HEK293T (cell line): ENCODE results near the gene FBXL20.
A peak's percentile ranks its signal among the peaks of the same experiment; 100 is the strongest.

Experiments used
- CTCF ChIA-PET: fragments of 350-600 bp; formaldehyde crosslinking; extraction: SDS; loops from one replicate; lab custom pipeline; 2021; ENCODE audit warnings: antibody characterized with exemption, inconsistent platforms; lab: Yijun Ruan, JAX
- POLR2A ChIA-PET: fragments of 350-600 bp; formaldehyde crosslinking; extraction: SDS; loops from one replicate; lab custom pipeline; 2020; ENCODE audit warnings: antibody characterized with exemption, inconsistent platforms; lab: Yijun Ruan, JAX
- DNase-seq: peaks from one replicate; pipeline ENCODE4 v3.0.0; 2012; ENCODE audit warnings: mixed read lengths; ENCODE audit errors: extremely low spot score
- ARNT ChIP-seq: fragments of 450-650 bp; IDR thresholded peaks from 2 replicates; pipeline ENCODE4 v1.6.1; 2017; ENCODE audit warnings: mild to moderate bottlenecking
- BHLHE40 ChIP-seq: fragments of 450-650 bp; IDR thresholded peaks from 2 replicates; pipeline ENCODE4 v1.6.1; 2016; ENCODE audit warnings: mild to moderate bottlenecking, moderate library complexity, borderline replicate concordance
- CTBP1 ChIP-seq: fragments of 450-650 bp; IDR thresholded peaks from 2 replicates; pipeline ENCODE4 v1.6.1; 2016; ENCODE audit warnings: borderline replicate concordance
- ELF4 ChIP-seq: fragments of 450-650 bp; IDR thresholded peaks from 2 replicates; pipeline ENCODE4 v1.6.1; 2017; ENCODE audit warnings: antibody characterized with exemption
- FOXA1 ChIP-seq: fragments of 450-650 bp; IDR thresholded peaks from 2 replicates; pipeline ENCODE4 v1.6.1; 2016; ENCODE audit warnings: mild to moderate bottlenecking
- FOXK2 ChIP-seq: fragments of 450-650 bp; IDR thresholded peaks from 2 replicates; pipeline ENCODE4 v1.6.1; 2016; ENCODE audit warnings: mild to moderate bottlenecking
- FOXM1 ChIP-seq: fragments of 450-650 bp; IDR thresholded peaks from 2 replicates; pipeline ENCODE4 v1.6.1; 2017; ENCODE audit warnings: mild to moderate bottlenecking, borderline replicate concordance
- HDGF ChIP-seq: fragments of 450-650 bp; IDR thresholded peaks from 2 replicates; pipeline ENCODE4 v1.6.1; 2017; ENCODE audit warnings: antibody characterized with exemption, borderline replicate concordance
- L3MBTL2 ChIP-seq: fragments of 450-650 bp; conservative IDR thresholded peaks from 2 replicates; pipeline ENCODE4 v1.6.1; 2016; ENCODE audit warnings: mild to moderate bottlenecking
- LEF1 ChIP-seq: fragments of 450-650 bp; IDR thresholded peaks from 2 replicates; pipeline ENCODE4 v1.6.1; 2017; ENCODE audit warnings: mild to moderate bottlenecking, borderline replicate concordance
- NFRKB ChIP-seq: fragments of 450-650 bp; IDR thresholded peaks from 2 replicates; pipeline ENCODE4 v1.6.1; 2016; ENCODE audit warnings: mild to moderate bottlenecking, moderate library complexity
- SP1 ChIP-seq: fragments of 450-650 bp; IDR thresholded peaks from 2 replicates; pipeline ENCODE4 v1.6.1; 2017
- SUZ12 ChIP-seq: fragments of 450-650 bp; IDR thresholded peaks from 2 replicates; pipeline ENCODE4 v1.6.1; 2016; ENCODE audit warnings: mild to moderate bottlenecking
- TARDBP ChIP-seq: fragments of 450-650 bp; IDR thresholded peaks from 2 replicates; pipeline ENCODE4 v1.6.1; 2016
- ZNF384 ChIP-seq: fragments of 450-650 bp; IDR thresholded peaks from 2 replicates; pipeline ENCODE4 v1.6.1; 2016
- TF ChIP-seq, protein P1 (sequence below): fragments of 450-650 bp; IDR thresholded peaks from 2 replicates; pipeline ENCODE4 v1.6.1; 2016

The FBXL20 gene

DNA sequence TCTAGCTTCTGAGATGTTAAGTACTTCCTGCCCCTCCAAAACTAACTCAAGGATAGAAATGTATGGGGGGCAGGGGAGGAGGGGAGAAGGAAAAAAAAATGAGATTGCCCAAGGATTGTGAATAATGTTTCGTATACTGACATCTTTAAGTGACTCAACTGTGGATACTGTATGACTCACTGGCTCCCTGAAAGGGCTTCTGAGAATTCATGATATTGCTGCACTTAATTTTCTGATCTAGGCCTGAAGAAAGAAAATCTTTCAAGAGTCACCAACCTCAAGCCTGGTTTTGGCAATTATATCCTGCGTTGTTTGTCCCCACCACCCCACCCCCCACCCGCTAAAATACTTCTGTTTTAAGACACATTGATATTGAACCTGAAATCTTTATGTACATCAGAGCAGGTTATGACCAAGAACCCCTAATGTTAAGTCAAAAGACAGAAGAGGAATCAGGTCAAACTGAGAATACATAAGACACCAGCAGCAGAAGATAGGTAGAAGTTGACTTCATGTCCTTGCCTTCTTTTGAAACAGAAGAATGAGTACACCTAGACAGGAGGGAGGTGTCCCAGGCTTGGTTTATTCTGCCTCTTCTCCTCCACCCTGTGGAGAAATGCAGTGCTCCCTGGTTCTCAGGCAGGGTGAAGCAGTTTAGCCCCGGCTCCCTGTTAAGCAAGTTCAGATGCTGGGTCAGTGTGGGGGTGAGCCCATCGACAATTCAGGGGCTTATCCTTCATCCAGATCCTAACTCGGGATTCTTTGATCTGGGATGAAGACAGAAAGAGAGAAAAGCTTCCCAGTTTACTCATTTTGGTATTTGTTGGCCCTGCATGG, 3.3 kb upstream of the FBXL20 start:
- no peak for DNase-seq
- ChIA-PET POLR2A (interaction anchor here (2.8 kb wide), 1 partner anchor 57 kb away, joined by 8 read pairs; the partner anchor contains the start of gene CDK12), CTCF (no interaction called here)
- no peak for TF ChIP-seq LEF1
- no peak for TF ChIP-seq FOXK2
- TF ChIP-seq HDGF: no peak
- no peak for TF ChIP-seq L3MBTL2
- TF ChIP-seq BHLHE40: no peak
- TF ChIP-seq CTBP1: no peak
- no peak for TF ChIP-seq TARDBP
- TF ChIP-seq SP1: no peak
- no peak for TF ChIP-seq FOXM1
- TF ChIP-seq, protein P1, sequence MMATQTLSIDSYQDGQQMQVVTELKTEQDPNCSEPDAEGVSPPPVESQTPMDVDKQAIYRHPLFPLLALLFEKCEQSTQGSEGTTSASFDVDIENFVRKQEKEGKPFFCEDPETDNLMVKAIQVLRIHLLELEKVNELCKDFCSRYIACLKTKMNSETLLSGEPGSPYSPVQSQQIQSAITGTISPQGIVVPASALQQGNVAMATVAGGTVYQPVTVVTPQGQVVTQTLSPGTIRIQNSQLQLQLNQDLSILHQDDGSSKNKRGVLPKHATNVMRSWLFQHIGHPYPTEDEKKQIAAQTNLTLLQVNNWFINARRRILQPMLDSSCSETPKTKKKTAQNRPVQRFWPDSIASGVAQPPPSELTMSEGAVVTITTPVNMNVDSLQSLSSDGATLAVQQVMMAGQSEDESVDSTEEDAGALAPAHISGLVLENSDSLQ: no peak
- no peak for TF ChIP-seq ARNT
- no peak for TF ChIP-seq SUZ12
- TF ChIP-seq NFRKB: no peak
- TF ChIP-seq ELF4: no peak
- no peak for TF ChIP-seq ZNF384
- no peak for TF ChIP-seq FOXA1

DNA sequence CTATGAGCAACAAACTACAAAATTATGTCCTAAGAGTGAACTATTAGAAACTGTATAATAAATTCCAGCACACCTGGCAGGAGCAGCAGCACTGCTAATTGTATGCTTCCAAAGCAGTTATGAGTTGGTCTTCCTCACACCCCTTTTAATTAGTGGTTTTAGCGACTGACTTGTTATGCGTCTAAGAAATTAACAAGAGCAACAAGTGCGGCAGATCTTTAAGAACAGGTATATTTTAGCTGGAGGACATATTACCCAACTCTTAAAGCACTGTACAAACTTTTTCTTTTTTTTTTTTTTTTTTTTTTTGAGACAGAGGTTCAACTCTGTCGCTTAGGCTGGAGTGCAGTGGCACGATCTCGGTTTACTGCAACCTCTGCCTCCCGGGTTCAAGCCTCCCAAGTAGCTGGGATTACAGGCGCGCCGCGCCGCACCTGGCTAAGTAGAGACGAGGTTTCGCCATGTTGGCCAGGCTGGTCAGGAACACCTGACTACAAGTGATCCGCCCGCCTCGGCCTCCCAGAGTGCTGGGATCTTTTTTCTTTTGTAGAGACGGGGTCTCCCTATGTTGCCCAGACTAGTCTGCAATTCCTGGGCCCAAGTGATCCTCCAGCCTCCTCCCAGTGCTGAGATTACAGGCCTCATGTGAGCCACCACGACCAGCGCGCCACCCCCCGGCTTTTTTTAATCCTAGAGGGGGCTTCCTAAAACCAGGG, 1.6 kb upstream of the FBXL20 start:
- CTCF ChIA-PET: interaction anchor here (0.5 to 2.4 kb wide), 2 partner anchors 219 to 465 kb away, joined by 3 to 6 read pairs; no protein-coding TSS in a partner anchor
- POLR2A ChIA-PET: interaction anchor here (1.5 to 2.8 kb wide), 3 partner anchors 48 to 119 kb away, joined by 4 to 10 read pairs (median 8); partner anchors contain the start of genes CDK12 and MED1
- DNase-seq: no peak
- TF ChIP-seq FOXK2 (no peak), L3MBTL2 (peak; percentile 18; the same call in 1 of the 2 replicates)

DNA sequence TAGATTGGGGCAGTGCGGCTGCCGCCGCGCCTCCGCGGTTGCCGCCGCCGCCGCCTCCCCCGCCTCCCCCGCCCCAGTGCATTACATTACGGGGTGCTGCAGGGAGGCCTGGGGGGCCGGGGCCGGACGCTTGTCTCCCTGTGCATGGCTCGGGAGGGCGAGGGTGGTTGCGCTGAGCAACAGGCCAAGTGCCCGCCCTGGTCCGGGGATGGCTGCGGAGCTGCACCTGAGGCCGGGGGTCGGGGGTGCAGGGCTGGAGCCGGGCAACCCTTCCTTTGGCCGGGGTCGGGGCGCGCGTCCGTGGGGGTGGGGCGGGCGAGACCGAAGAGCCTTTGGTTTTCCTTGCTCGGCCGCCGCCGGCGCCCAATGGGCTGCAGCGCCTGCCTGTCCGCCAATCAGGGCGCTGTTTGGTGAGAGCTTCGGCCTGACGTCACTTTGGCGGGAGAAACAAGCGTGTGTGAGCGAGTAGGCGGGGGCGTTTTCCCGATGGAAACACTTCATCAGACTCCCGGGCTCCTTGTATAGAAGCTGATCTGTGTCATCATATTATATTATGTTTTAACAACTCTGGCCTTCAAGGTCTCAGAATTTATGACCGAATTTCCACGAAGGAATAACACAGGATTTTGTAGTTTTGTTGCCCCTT, 941 bp upstream of the FBXL20 start:
- peak; percentile 88 for DNase-seq
- TF ChIP-seq HDGF: no peak
- no peak for TF ChIP-seq BHLHE40
- no peak for TF ChIP-seq SUZ12
- TF ChIP-seq L3MBTL2: peak; percentile 92
- no peak for TF ChIP-seq TARDBP
- CTCF ChIA-PET: interaction anchor here (0.5 to 2.4 kb wide), 2 partner anchors 219 to 464 kb away, joined by 3 to 6 read pairs; no protein-coding TSS in a partner anchor
- POLR2A ChIA-PET: interaction anchor here (1.1 to 2.8 kb wide), 5 partner anchors 26 to 202 kb away, joined by 3 to 11 read pairs (median 8); partner anchors contain the start of genes CDK12, MED1 and RPL19

DNA sequence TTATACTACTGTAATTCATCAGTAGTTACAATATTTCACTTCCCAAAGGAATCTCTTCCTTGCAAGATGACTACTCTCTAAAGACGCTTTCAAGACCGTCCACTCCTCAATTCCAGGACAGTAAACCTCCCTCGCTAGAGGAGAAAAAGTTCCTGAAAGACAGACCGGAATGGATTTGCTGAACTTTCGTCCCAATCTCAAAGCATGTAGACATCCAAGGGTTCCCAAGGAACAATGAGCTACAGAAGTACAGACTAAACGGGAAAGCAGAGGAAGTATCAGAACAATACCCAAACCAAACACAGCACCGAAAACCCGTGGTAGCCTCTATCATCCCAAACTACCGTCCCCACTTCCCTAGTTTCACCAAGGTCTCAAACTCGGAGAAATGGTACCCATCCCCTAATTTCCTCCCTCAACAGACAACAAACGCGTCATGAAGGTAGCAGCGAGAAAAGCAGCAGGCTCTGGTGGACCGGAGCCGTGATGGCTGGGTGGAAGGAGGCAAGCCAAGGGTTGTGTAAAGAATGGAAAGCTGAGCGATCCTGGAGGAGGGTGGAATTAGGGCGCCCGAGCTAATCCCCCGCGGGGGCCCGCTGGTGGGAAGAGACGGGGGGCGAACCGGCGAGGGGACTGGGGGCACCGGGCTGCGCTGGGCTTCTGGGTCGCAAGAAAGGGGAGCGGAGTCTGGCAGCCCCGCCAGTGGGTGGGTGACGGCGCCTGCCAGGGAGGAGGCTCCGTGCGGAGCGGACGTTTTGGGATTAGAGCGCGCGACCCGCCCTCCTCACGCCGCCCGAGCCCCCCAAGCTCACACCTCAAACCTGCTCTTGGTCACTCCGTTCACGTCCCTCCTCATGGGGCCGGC, 647 bp downstream of the FBXL20 start:
- ChIA-PET POLR2A (interaction anchor here (0.6 to 2.1 kb wide), 6 partner anchors 15 to 201 kb away, joined by 3 to 11 read pairs (median 3); partner anchors contain the start of gene RPL19), CTCF (interaction anchor here (0.6 to 2.4 kb wide), 3 partner anchors 8 to 221 kb away, joined by 3 to 6 read pairs (median 5); no protein-coding TSS in a partner anchor)
- DNase-seq: no peak
- TF ChIP-seq TARDBP (no peak), NFRKB (no peak), ARNT (no peak), SUZ12 (no peak), FOXM1 (no peak), ZNF384 (no peak), BHLHE40 (no peak), ELF4 (no peak)
- TF ChIP-seq, protein P1: no peak

DNA sequence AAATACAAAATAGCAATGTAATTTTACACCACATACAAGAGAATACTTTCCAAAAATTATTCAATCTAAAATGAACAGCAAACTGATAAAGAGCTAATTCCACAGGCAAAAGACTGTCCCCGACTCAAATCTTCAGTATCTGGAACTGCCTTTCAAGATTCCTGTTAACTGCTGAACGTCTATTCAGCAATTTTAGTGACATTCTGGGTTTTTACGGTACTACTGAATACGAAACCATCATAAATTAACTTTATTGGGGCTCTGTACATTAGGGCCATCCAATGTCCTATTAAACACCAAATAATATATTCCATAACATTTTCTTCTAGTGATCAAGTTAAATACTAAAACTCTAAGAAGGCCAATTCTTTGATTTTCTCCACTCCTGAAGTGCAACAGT, 1.6 kb downstream of the FBXL20 start:
- CTCF ChIA-PET: interaction anchor here (1.4 kb wide), 1 partner anchor 193 kb away, joined by 3 read pairs; no protein-coding TSS in a partner anchor
- POLR2A ChIA-PET: interaction anchor here (1.3 to 2.1 kb wide), 2 partner anchors 10 to 200 kb away, joined by 4 to 11 read pairs; partner anchors contain the start of gene RPL19
- TF ChIP-seq FOXK2 (no peak), SP1 (no peak), CTBP1 (no peak), ELF4 (no peak), BHLHE40 (no peak), HDGF (no peak), ZNF384 (no peak), SUZ12 (no peak)
- TF ChIP-seq, protein P1: no peak
- DNase-seq: no peak
